Eye (tissue), 1 donor: Measurements from ENCODE around the gene TYK2.
A peak's percentile ranks its signal among the peaks of the same experiment; 100 is the strongest.
"Not testable (repeated sequence)": the region's sequence is repeated elsewhere in the genome, so short reads cannot be mapped to it uniquely, and the experiment has no call there.

Source experiments
- DNase-seq: peaks from one replicate; pipeline ENCODE4 v3.0.0-alpha.2; 2015

The TYK2 gene

GRCh38 chr19:10407096-10407495, 26.7 kb upstream of the TYK2 start:
- DNase-seq, result no peak

GRCh38 chr19:10406191-10406590, 25.8 kb upstream of the TYK2 start:
- DNase-seq, result no peak

- peak; percentile 42 for DNase-seq
These were observed 24.8 kb upstream of the TYK2 start for GRCh38 chr19:10404888-10405820.

GRCh38 chr19:10403137-10404021, 23.0 kb upstream of the TYK2 start, which contains the start of gene CDC37:
Gene CDC37, minus strand, starts transcription at chr19:10403542. Its CDS starts 63 bp downstream, at chr19:10403479.
- peak; percentile 99 for DNase-seq

- DNase-seq, result peak; percentile 33
These were observed 22.2 kb upstream of the TYK2 start for GRCh38 chr19:10402441-10403038.

GRCh38 chr19:10399878-10400277, 19.5 kb upstream of the TYK2 start:
- DNase-seq, result no peak

GRCh38 chr19:10399340-10399739, 19.0 kb upstream of the TYK2 start:
- not testable (repeated sequence) for DNase-seq

- DNase-seq, result no peak
These were observed 18.4 kb upstream of the TYK2 start for GRCh38 chr19:10398819-10399218.

GRCh38 chr19:10395917-10396316, 15.5 kb upstream of the TYK2 start:
- DNase-seq, result no peak

- no peak for DNase-seq
These were observed 15.1 kb upstream of the TYK2 start for GRCh38 chr19:10395436-10395835.

- DNase-seq, result no peak
These were observed 14.6 kb upstream of the TYK2 start for GRCh38 chr19:10395003-10395402.

GRCh38 chr19:10393137-10393536, 12.8 kb upstream of the TYK2 start:
- no peak for DNase-seq

GRCh38 chr19:10392120-10392519, 11.7 kb upstream of the TYK2 start:
- DNase-seq, result no peak

GRCh38 chr19:10390652-10391286, 10.4 kb upstream of the TYK2 start:
- DNase-seq, result peak; percentile 88

GRCh38 chr19:10389863-10390262, 9.5 kb upstream of the TYK2 start:
- DNase-seq, result no peak

GRCh38 chr19:10388957-10389356, 8.6 kb upstream of the TYK2 start:
- peak; percentile 96 for DNase-seq

GRCh38 chr19:10384580-10384979, 4.2 kb upstream of the TYK2 start:
- no peak for DNase-seq

- DNase-seq, result not testable (repeated sequence)
These were observed 2.8 kb upstream of the TYK2 start for GRCh38 chr19:10383223-10383499.

GRCh38 chr19:10379880-10380312, 476 bp downstream of the TYK2 start:
- no peak for DNase-seq

- no peak for DNase-seq
These were observed 2.2 kb downstream of the TYK2 start for GRCh38 chr19:10378124-10378523.

- not testable (repeated sequence) for DNase-seq
These were observed 3.2 kb downstream of the TYK2 start for GRCh38 chr19:10377140-10377640.

- DNase-seq, result no peak
These were observed 5.4 kb downstream of the TYK2 start for GRCh38 chr19:10374931-10375330.

- DNase-seq, result no peak
These were observed 7.7 kb downstream of the TYK2 start for GRCh38 chr19:10372690-10373089.
